IPS-18c (cell line): ENCODE results near the gene MCU.
"Not testable (repeated sequence)": the region's sequence is repeated elsewhere in the genome, so short reads cannot be mapped to it uniquely, and the experiment has no call there.

Experiments used
- H3K4me3 ChIP-seq: 2 replicates; pipeline ENCODE4 v1.7.0; 2013; ENCODE audit warnings: low read depth, mild to moderate bottlenecking, low read length, moderate library complexity; ENCODE audit not compliant: insufficient read depth
- H3K9me3 ChIP-seq: one replicate; pipeline ENCODE4 v1.6.1; 2013; ENCODE audit warnings: mild to moderate bottlenecking, low read length, moderate library complexity; ENCODE audit not compliant: control insufficient read depth, insufficient read depth

MCU gene

DNA sequence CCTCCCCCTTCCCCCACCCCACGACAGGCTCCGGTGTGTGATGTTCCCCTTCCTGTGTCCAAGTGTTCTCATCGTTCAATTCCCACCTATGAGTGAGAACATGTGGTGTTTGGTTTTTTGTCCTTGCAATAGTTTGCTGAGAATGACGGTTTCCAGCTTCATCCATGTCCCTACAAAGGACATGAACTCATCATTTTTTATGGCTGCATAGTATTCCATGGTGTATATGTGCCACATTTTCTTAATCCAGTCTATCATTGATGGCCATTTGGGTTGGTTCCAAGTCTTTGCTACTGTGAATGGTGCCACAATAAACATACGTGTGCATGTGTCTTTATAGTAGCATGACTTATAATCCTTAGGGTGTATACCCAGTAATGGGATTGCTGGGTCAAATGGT lies 17.8 kb upstream of the MCU start:
- H3K9me3 ChIP-seq, H3K4me3 ChIP-seq: not testable (repeated sequence)

DNA sequence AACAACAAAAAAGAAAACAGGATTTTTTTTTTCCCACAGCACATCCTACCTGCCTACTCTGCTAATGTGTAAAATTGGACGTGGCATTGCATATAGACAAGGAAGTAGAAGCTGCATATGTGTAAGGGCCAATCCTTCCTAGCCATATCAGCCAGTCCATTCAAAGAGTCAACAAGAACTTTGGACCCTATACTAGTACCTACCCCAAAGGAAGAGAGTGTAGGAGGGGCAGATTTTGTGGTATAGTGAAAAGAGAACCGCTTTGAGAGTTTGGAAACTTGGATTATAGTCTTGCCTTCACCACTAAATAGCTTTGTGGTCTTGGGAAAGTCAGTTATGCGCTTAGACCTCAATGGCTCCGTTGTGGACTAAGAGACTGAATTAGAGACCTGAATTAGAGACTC lies 12.1 kb upstream of the MCU start:
- no peaks in the 10 kb centered on the region for H3K9me3 ChIP-seq
- H3K4me3 ChIP-seq = no peak overlapping the region

DNA sequence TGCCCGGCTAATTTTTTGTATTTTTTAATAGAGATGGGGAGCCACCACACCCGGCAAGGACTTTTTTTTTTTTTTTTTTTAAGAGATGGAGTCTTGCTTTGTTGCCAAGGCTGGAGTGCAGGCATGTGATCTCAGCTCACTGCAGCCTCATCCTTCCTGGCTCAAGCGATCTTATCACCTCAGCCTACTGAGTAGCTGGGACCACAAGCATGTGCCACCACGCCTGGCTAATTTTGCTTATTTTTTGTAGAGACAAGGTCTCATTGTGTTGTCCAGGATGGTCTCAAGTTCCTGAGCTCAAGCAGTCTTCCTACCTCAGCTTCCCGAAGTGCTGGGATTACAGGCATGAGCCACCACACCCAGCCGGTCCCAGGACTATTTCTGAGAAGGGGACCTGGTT lies 9.3 kb upstream of the MCU start:
- H3K4me3 ChIP-seq = no peak overlapping the region
- H3K9me3 ChIP-seq = no peaks in the 10 kb centered on the region

DNA sequence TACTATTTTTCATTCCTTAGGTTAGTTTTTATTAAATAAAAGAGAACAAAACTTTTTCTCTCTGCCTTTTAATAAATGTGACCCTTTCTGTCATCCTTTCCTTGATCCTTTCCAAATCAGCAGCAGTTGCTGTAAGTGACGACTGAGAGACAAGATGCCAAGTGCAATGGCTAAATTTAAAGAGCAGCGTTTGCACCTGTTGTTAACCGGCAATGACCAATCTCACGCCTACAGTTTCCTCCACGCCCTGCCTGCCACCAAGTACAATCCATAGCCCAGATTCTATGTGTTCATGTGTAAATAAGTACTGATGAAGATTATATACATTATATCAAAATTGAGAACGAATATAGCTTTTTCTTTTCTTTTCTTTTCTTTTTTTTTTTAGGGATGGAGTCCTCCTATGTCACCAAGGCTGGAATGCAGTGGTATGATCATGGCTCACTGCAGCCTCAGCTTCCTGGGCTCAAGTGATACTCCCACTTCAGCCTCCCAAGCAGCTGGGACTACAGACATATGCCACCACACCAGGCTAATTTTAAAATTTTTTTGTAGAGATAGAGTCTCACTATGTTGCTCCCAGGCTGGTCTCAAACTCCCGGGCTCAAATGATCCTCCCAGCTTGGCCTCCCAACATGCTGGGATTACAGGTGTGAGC lies 6.5 kb upstream of the MCU start:
- H3K4me3 ChIP-seq = no peak overlapping the region
- H3K9me3 ChIP-seq = no peaks in the 10 kb centered on the region

DNA sequence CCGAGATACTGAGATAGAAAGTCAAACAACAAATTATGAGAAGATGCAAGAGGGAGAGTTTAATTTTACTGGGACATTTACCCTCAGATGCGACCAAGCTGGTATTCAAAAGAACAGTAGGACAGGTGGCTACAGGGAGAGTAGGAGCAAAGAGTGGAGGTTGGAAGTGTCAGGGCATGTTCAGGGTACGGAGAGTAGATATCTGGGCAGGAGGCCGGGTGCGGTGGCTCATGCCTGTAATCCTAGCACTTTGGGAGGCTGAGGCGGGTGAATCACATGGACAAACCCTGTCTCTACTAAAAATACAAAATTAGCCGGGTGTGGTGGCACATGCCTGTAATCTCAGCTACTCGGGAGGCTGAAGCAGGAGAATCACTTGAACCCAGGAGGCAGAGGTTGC lies 5.5 kb upstream of the MCU start:
- not testable (repeated sequence) for H3K9me3 ChIP-seq, H3K4me3 ChIP-seq

DNA sequence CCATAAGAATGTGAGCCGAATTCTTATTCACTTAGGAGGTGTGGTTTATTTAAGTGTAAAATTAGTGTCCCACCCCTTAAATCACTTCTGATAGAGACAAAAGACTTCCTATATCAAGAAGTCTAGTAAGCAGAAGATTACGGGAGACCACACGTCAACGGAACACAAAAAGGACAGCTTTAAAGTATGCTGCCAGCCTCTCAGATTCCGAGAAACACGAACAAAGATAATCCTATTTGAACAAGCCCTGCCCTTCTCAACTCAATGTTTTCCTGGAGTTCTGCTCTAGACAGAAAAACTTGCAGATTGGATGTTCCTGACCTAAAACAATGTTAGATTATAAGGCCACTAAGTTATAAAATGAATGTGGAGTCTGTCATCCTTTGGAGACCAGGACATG lies 4.9 kb upstream of the MCU start:
- Histone ChIP-seq H3K4me3 (no peak overlapping the region), H3K9me3 (no peaks in the 10 kb centered on the region)

DNA sequence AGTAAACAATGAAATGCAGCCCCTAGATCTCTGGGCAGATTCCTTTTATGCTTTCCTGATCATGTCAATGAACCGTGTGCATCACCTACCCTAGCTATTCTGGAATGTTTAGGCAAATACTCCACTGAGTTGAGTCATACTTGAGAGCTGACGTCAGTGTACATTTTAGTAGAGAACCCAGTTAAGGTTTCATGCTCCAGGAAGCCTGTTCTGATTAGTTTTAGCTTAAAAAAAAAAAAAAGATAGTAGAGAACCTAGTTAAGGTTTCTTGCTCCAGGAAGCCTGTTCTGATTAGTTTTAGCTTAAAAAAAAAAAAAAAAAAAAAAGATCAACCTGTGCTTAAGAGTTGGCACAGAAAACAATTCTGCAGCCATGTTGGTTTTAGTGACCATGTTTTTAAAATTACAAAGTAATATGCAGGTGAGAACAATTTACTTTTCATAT lies 3.7 kb upstream of the MCU start:
- no peaks in the 10 kb centered on the region for H3K9me3 ChIP-seq
- no peak overlapping the region for H3K4me3 ChIP-seq

DNA sequence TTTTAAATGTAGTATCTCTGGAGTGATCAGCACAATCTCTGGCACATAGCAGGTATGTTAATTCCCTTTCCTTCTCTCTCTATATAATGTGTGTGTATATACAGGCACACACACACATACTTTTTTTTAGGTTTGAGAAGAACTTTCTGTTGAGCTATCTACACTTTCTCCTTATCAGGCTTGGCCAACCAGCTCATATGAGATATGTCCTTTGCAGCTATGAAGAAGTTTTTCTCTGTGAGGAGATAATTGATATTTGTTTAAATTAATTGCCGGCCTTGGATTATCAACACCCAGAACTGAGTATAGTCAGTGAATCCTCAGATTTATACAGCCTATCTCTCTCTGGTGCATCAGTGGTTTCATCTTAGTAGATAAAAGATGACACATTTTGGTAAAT lies 2.3 kb upstream of the MCU start:
- no peak overlapping the region for H3K4me3 ChIP-seq
- no peaks in the 10 kb centered on the region for H3K9me3 ChIP-seq

DNA sequence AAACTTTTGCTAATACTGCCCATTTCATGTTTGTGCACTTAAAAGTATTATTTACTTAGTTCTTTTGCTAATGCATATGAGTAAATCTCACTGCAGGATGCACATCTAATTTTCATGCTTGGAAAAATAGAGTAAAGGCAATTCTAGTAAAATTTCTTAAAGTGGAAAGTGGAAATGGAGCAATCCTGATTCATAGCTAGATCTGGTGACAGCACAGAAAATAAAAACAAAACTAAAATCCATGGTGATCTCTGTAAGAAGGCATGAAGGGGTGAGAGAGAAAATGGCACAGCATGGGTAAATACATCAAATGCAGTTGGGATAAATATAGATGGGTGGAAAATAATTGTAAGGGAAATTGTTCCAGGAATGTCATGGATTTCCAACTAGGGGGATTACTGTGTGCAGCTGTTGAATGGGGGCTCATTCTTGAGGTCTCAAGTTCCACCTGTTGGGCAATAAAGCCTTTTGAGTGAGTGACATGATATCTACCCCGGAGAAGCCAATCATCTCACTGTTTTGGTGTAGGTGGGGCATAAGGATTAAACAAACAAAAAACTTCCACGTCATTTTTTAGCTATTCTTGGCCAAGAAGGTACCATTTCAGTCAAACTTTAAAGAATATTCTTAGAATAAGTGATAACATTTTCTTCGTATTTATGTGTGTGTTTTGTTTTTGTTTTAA lies 1.7 kb upstream of the MCU start:
- H3K4me3 ChIP-seq = no peak overlapping the region

DNA sequence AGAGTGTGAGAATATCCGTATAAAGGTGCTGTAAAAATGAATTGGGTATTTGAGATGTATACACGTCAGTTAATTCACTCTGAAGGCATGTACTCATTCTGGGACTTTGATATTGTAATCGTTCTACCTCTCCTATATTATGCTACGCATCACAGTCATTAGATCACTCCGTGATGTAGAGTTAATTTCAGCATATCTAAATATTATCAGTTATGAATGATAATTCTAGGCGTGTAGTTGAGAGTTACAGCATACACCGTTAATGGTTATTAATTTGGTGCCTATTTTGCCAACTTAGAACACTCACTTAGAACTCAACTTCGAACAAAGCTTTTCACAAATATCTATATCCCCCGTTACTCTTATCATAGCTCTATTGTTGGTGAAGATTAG lies 477 bp upstream of the MCU start:
- H3K4me3 ChIP-seq = no peak overlapping the region
- H3K9me3 ChIP-seq = no peaks in the 10 kb centered on the region

More for the DNA sequence above, 1.7 kb upstream of the MCU start:
- H3K9me3 ChIP-seq = no peaks in the 10 kb centered on the region

DNA sequence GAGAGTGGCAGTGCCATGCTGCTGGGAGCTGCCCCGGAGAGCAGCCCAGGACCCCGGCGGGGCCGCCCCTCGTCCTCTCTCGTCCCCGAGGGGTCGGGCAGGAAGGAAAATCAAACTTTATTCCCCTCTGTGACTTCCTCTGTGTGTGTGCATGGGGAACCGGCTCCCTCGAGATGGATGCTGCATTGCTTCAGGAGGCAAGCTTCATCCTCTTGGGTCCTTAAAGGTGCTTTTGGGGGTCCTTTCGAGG lies 726 bp downstream of the MCU start:
- H3K9me3 ChIP-seq = no peaks in the 10 kb centered on the region
- H3K4me3 ChIP-seq = peak overlapping the region; percentile 85

DNA sequence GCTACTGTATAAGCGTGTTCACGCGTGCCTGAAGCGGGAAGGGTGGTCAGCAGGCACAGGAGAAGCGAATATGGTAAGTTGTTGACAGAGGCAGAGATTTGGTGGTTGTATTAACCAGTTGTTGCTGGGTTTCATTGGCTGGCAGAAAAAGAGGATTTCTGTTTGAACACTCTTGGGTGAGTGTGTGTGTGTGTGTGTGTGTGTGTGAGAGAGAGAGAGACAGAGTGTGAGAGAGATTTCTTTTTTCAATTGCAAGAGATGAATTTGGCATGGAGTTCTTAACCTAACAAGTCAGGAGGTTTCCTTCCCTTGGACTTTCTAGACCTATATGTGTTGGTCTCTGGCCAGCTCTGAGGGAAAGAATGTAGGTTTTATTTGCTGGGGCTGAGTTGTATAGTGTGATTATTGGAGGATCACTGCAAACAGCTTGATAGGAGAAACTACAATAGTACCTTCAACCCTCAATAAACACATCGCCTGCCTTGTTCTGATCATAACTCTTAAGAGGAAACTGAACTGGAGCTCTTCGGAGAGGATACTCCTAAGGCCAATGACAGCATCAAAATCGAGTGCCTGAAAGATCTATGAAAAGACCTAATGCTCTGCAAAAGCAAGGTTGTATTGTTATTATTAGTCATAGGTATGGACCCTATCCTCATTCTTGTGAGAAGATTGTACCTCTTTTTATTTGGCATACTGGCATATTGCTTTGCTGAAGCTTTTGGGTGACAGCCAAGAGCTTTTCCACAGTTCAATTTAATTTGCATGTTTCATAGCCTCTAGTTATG lies 1.2 kb downstream of the MCU start:
- no peaks in the 10 kb centered on the region for H3K9me3 ChIP-seq
- H3K4me3 ChIP-seq = peak overlapping the region; percentile 85

DNA sequence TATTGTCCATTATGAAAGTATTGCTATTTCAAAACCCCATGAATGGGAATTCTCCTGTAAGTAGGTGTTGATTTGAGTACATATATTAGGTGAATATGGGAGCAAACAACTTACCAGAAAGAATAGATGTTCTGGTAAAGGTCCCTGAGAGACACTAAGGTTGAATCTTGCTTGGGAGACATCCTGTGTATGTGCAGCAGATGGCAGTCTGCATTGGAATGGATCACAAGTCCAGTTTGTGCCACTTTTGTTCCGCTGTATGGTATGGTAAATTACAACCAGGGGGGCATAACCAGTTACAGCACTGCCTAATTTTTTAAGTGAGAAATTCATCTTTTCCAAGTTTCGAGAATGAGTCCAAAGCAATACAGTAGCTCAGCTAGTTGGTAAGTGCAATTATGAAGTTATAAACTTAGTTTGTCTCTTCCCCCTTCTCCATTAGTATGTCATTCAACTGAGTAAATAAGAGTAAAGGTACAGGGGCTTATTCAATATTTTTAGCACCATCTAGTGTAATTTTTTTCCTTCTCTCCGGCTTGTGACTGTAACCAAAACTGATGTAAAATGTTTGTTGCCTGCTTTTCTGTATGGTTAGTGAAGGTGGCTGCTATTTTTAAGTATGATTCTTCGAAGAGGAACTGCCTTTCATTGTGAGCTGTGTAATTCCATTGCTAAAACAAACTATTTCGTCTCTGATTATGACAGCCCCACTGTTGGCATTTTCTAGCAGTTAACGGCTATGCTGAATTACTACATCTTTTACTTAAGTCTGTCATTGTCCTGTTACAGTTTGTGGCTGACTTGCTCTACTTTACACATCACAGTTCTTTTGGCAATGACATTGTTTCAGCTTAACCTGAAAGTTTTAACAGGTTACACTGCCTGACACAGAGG lies 2.8 kb downstream of the MCU start:
- H3K4me3 ChIP-seq = no peak overlapping the region
- no peaks in the 10 kb centered on the region for H3K9me3 ChIP-seq

DNA sequence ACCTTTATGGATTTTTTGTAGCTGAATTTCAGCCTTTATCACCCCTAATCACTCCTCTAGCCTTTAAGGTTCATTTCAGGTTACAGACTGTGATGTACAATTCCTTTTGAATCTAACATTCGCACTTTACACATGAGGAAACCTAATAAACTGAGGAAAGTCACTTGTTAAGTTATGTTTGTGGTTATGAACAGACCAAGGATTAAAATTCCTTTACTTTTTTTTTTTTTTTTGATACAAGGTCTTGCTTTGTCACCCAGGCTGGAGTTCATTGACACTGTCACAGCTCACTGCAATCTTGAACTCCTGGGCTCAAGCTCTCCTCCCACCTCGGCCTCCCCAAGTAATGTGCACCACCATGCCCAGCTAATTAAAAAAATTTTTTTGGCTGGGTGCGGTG lies 3.6 kb downstream of the MCU start:
- no peaks in the 10 kb centered on the region for H3K9me3 ChIP-seq
- no peak overlapping the region for H3K4me3 ChIP-seq

DNA sequence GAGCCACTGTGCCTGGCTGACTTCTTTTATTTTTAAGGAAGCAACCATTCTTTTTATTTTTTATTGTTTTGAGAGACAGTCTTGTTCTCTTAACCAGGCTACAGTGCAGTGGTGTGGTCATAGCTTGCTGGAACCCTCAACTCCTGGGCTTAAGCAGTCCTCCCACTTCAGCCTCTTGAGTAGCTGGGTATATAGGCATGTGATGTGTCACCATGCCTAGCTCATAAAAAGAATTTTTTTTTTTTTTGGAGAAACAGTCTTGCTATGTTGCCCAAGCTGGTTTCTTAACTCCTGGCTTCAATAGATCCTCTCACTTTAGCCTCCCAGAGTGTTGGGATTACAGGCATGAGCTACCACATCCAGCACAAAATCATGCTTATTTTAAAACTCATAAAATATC lies 5.8 kb downstream of the MCU start:
- no peaks in the 10 kb centered on the region for H3K9me3 ChIP-seq
- no peak overlapping the region for H3K4me3 ChIP-seq

DNA sequence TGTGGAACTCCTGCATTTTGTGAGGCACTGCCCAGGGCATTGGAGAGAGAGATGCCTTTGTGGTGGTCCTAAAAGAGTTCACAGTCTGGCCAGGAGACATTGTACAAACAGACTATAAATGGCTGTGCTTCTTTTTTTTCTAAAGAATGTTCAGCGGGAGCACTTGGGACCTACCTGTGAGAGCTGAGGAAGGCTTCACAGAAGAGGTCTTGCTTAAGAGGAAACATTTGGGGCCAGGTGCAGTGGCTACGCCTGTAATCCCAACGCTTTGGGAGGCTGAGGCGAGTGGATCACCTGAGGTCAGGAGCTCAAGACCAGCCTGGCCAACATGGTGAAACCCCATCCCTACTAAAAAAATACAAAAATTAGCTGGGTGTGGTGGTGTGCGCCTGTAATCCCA lies 10.5 kb downstream of the MCU start:
- H3K9me3 ChIP-seq, H3K4me3 ChIP-seq: not testable (repeated sequence)

DNA sequence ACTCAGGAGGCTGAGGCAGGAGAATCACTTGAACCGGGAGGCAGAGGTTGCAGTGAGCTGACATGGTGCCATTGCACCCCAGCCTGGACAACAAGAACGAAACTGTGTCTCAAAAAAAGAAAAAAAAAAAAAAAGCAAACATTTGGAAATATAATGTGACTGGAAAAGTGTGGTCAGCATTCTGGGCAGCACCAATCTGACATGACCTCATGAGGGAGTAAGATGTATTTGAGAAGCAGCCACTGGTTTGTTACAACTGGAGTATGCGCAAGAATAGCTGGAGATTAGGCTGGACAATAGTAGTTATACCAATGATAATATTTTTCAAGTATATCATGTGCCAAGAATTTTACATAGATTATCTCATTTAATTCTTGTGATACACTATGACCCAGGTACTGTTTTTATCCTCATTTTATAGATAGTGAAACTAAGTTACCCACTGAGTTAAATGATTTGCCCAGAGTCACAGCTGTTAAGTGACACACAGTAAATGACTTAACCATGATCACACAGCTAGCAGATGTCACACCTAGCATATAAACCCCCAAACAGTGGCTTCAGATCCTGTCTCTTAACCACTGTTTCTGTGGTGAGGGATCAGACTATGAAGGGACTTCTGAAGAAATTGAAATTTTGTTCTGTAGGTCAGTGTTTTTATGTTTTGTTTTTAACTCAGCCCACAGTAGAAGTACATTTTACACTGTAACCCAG lies 11.1 kb downstream of the MCU start:
- H3K4me3 ChIP-seq = no peak overlapping the region
- H3K9me3 ChIP-seq = no peaks in the 10 kb centered on the region
